ENCODE data around the gene M6PR.

The M6PR gene

GRCh38 chr12:8949342-8950220 is at the start of gene M6PR:
Gene M6PR (minus strand): TSS chr12:8949645. CDS start chr12:8946404, 3,241 bp downstream.
- DNase-seq = peak; percentile 97

DNA sequence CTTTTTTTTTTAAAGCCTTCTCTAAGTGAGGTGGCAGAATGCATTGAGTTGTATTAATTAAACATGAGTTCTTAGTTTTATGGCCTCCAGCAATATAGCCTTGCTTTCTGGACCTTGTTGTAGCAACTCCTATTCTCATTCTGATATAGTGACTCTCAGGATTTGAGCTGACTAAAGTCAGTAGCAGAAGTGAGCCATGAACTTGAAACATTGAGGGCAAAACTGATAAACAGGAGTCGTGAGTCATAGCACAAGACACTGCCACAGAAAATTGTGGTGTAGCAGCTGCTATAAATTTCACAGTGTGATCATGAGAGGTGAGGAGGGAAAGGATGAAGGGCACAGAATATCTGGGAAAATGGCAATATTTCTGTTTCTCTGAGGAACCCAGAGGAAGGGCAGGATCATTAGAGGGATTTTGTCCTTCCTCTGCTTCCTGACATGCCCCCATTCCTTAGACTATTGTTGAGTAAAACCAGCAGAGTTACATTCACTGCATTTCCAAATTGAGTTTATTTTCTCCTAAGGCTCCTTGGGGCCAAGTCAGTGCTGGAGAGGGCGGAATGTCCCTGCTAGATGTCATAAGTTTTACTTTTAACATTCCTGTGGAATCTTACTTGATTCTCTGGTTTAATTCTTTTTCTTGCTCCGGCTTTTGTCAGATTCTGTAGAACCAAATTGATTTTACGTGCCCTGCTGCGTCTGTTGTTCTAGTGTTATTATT is 47.4 kb upstream of the M6PR start:
- peak; percentile 20 for DNase-seq

DNA sequence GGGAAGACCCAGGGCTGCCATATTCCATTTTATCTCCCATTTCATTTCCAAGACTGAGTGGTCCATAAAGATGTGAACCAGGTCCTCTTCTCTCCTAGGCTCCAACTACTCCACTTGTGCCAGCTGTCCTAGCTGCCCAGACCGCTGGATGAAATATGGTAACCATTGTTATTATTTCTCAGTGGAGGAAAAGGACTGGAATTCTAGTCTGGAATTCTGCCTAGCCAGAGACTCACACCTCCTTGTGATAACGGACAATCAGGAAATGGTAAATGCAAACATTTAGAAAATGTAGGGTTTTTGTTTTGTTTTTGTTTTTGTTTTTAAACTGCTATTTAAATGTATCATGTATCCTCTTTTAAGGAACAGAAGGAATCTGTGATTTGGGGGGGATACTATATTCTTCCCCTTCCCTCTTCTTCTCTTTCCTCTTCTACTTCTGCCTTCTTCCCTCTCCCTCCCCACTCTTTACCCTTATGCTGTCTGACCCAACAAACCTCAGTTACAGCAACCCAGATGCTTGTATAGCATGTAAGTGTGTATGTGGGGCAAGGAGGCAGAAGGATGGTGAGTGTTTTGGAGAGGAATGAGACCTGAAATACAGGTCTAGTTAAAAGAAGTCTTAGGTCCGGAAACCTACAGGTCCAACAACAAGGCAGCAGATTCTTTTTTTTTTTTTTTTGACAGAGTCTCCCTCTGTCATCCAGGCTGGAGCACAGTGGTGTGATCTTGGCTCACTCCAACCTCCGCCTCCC is 45.8 kb upstream of the M6PR start:
- no peak for DNase-seq

DNA sequence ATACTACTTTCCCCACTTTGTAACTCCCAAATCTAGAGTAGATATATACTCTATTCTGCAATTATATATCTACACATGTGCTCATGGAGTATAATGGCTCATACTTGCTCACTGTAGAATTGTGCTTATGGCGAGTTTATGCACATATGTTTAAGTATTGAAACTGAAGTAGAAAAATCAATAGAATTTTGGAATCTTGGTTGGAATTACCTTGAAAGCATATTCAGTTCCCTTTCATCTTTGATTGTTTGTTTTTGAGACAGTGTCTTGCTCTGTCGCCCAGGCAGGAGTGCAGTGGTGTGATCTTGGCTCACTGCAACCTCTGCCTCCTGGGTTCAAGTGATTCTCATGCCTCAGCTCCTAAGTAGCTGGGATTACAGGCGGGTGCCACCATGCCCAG is 44.4 kb upstream of the M6PR start:
- no peak for DNase-seq

GRCh38 chr12:8991371-8992345 is 42.2 kb upstream of the M6PR start:
- no peak for DNase-seq

- DNase-seq = peak; percentile 28
Observed at GRCh38 chr12:8989413-8989812, 40.0 kb upstream of the M6PR start, which contains the start of gene KLRG1. Gene KLRG1 (plus strand): TSS chr12:8989546. CDS start chr12:8989636, 90 bp downstream.

- DNase-seq = no peak
Observed at GRCh38 chr12:8987685-8988084, 38.2 kb upstream of the M6PR start.

DNA sequence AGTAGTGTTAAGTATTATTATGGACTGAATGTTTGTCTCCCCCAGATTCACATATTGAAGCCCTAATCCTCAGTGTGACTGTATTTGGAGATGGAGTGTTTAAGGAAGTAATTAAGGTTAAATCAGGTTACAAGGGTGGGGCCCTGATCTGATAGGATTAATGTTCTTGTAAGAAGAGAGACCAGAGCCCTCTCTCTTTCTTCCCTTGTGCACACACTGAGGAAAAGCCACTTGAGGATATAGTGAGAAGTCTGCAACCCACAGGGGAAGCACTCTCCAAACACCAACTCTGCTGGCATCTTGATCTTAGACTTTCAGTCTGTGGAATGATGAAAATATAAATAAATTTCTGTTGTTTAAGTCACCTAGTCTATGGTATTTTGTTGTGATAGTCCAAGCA is 37.7 kb upstream of the M6PR start:
- DNase-seq = no peak

- DNase-seq = no peak
Observed at GRCh38 chr12:8985213-8985754, 35.8 kb upstream of the M6PR start.

DNA sequence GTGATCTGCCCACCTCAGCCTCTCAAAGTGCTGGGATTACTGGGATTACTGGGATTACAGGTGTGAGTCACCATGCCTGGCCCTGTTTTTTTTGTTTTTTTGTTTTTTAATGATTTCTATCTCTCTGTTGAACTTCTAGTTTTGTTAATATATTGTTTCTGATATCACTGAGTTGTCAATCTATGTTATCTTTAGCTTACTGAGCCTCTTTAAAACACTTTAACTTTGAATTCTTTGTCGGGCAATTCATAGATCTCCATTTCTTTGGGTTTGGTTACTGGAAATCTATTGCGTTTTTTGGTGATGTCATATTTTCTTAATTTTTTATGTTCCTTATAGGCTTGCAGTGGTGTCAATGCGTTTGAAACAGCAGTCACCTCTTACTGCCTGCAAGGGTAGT is 30.7 kb upstream of the M6PR start:
- DNase-seq = no peak

DNA sequence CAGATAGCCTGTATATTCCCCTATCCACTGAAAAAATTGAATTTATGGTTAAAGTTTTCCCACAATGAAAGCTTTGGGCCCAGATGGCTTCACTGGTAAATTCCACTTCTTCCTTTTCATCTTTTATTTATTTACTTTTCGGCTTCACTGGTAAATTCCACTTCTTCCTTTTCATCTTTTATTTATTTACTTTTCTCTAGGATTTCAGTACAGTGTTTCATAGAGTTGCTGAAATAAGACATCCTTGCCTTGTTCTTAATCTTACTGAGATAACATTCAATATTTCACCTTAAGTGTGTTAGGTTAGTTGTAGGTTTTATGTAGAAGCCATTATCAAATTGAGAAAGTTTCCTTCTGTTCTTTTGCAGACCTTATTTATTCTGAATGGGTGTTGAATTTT is 21.0 kb upstream of the M6PR start:
- DNase-seq = no peak

DNA sequence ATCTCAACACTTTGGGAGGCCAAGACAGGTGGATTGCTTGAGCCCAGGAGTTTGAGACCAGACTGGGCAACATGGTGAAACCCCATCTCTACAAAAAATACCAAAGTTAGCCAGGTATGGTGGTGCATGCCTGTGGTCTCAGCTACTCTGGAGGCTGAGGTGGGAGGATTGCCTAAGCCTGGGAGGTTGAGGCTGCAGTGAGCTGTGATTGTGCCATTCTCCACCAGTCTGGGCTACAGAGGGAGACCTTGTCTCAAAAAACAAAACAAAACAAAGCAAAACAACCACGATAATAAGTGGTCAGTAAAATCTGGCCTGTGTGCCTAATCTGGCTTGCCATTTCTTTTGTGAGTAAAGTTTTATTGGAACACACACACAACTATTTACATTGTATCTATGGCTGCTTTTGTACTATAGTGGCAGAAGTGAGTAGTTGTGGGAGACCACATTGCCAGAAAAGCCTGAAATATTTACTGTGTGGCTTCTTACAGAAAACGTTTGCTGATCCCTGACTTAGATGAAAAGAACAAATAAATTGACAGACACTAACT is 20.5 kb upstream of the M6PR start:
- no peak for DNase-seq

GRCh38 chr12:8968761-8969160 is 19.3 kb upstream of the M6PR start:
- DNase-seq = no peak

GRCh38 chr12:8960176-8960575 is 10.7 kb upstream of the M6PR start:
- no peak for DNase-seq

- DNase-seq = no peak
Observed at GRCh38 chr12:8958066-8958465, 8.6 kb upstream of the M6PR start.

- no peak for DNase-seq
Observed at GRCh38 chr12:8957561-8957960, 8.1 kb upstream of the M6PR start.

GRCh38 chr12:8956772-8957171 is 7.3 kb upstream of the M6PR start:
- DNase-seq = no peak

DNA sequence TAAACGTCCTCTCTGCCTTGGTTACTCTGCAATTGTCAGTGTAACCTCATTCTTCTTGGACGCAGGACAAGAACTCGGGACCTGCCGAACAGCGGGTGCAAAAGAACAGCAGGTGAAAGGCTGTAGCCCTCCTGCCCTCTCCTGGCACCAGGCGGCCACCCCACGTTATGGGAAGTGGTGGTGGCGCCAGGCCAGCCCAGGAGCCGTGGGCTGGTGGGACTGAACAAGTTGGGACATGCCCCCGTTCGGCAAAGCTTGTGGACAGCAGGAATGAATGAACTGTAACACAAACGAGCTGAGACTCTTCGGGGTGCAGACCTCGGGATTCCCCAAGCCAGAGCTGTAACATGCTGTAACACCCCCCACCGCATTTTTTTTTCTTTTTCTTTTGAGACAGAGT is 6.6 kb upstream of the M6PR start:
- no peak for DNase-seq

DNA sequence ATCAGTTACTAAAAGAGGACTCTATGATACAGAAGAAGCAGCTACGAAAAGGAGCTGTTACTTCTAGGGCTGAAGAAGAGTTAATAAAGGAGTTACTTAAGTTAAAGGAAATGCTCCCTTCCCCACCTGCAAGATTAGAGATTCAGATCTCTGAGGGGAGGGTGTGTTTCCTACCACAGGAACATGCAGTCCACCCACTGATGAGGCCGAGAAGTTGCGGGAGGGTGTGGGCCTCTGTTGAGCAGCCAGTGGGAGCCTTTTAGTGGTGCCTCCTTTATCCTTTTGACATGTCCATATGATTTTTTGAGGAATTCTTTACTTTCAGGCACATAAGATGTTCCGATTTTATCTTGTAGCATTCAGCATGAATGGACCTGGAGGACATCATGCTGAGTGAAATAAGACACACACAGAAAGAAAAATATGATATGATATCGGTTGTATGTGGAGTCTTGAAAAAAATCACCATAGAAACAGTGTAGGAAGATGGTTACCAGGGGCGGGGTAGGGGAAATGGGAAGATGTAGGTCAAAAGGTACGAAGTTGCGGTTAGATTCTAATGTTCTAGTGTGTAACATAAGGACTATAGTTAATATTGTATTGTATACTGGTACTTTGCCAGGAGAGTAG is 4.4 kb upstream of the M6PR start:
- DNase-seq = no peak

- no peak for DNase-seq
Observed at GRCh38 chr12:8951744-8952143, 2.3 kb upstream of the M6PR start.
